CD4-positive, alpha-beta T cell treated with Interleukin-12 subunit alpha and Interleukin-12 subunit beta, for 1 hour (primary cell): Measurements from ENCODE around the gene TOM1.

ENCODE experiments used
- DNase-seq: peaks from one replicate; pipeline ENCODE4 v3.0.0-alpha.2; 2020

The TOM1 gene

GRCh38 chr22:35325209-35325608, 25.5 kb downstream of the TOM1 start:
- no peak for DNase-seq

GRCh38 chr22:35326854-35327562, 27.3 kb downstream of the TOM1 start:
- DNase-seq = no peak

- no peak for DNase-seq
These were observed 28.2 kb downstream of the TOM1 start for GRCh38 chr22:35327690-35328471.

GRCh38 chr22:35328472-35328885, 28.8 kb downstream of the TOM1 start:
- DNase-seq = no peak

- no peak for DNase-seq
These were observed 29.6 kb downstream of the TOM1 start for GRCh38 chr22:35329114-35329847.

- DNase-seq = peak; percentile 64
These were observed 30.7 kb downstream of the TOM1 start for GRCh38 chr22:35330258-35330861.

GRCh38 chr22:35332278-35332677, 32.6 kb downstream of the TOM1 start:
- DNase-seq = no peak

GRCh38 chr22:35333220-35333619, 33.5 kb downstream of the TOM1 start:
- no peak for DNase-seq

- no peak for DNase-seq
These were observed 34.3 kb downstream of the TOM1 start for GRCh38 chr22:35334004-35334403.

- no peak for DNase-seq
These were observed 35.8 kb downstream of the TOM1 start for GRCh38 chr22:35335468-35335867.

- DNase-seq = no peak
These were observed 36.5 kb downstream of the TOM1 start for GRCh38 chr22:35335936-35336781.

GRCh38 chr22:35337932-35338331, 38.2 kb downstream of the TOM1 start:
- no peak for DNase-seq

- no peak for DNase-seq
These were observed 41.6 kb downstream of the TOM1 start for GRCh38 chr22:35341090-35341874.

- no peak for DNase-seq
These were observed 42.7 kb downstream of the TOM1 start for GRCh38 chr22:35342390-35342789.

GRCh38 chr22:35343664-35344550, 44.2 kb downstream of the TOM1 start:
- no peak for DNase-seq

- DNase-seq = no peak
These were observed 45.4 kb downstream of the TOM1 start for GRCh38 chr22:35344956-35345690.

GRCh38 chr22:35345808-35346505, 46.3 kb downstream of the TOM1 start:
- DNase-seq = no peak

GRCh38 chr22:35346596-35347220, 47.0 kb downstream of the TOM1 start:
- no peak for DNase-seq

GRCh38 chr22:35347462-35347861, 47.8 kb downstream of the TOM1 start:
- DNase-seq = no peak
